PC-3 (cell line): ENCODE measurements around the gene CKMT1A. TPM values are rescaled to one million over a fixed set of nuclear protein-coding genes. Genes with fewer than 3 reads are reported as not detected.
"Not testable (repeated sequence)": the region's sequence is repeated elsewhere in the genome, so short reads cannot be mapped to it uniquely, and the experiment has no call there.

Source experiments
- ATAC-seq: fragments of 200-7000 bp; cut with Tn5 transposase; 2 replicates; pipeline ENCODE4 v1.9.1; 2020; ENCODE audit warnings: mild to moderate bottlenecking, moderate library complexity
- BruUV-seq: library from RNA; stranded (reverse); fragments of 400-500 nt; replicated peaks from 2 replicates; lab custom pipeline; 2021; lab: Mats Ljungman, UMichigan
- CTCF ChIA-PET: fragments of 300-600 bp; sonication (Branson Sonifier 250); formaldehyde crosslinking; loops from one replicate; lab custom pipeline; 2022; ENCODE audit warnings: antibody characterized with exemption; lab: Charles Lee
- POLR2A ChIA-PET: fragments of 300-600 bp; sonication (Branson Sonifier 250); formaldehyde crosslinking; loops from one replicate; lab custom pipeline; 2022; ENCODE audit warnings: antibody characterized with exemption; ENCODE audit not compliant: unreplicated experiment; lab: Charles Lee
- DNase-seq: peaks from one replicate; pipeline ENCODE4 v3.0.0-alpha.2; 2015
- H2AFZ ChIP-seq: fragments of 300-600 bp; sonication (generic); 2 replicates; pipeline ENCODE4 v1.6.0; 2016; ENCODE audit warnings: antibody characterized with exemption, low read length
- H3F3A ChIP-seq: fragments of 300-600 bp; sonication (generic); one replicate; pipeline ENCODE4 v1.6.0; 2017; ENCODE audit warnings: antibody characterized with exemption, low read length, control low read depth, mild to moderate bottlenecking; ENCODE audit not compliant: unreplicated experiment
- H3K27ac ChIP-seq: fragments of 300-600 bp; sonication (generic); 2 replicates; pipeline ENCODE4 v1.5.1; 2016; ENCODE audit warnings: mild to moderate bottlenecking, low read length
- H3K27me3 ChIP-seq: fragments of 300-600 bp; sonication (generic); 2 replicates; pipeline ENCODE4 v1.6.1; 2016; ENCODE audit warnings: low read length, mixed read lengths
- H3K36me3 ChIP-seq: fragments of 300-600 bp; sonication (generic); 2 replicates; pipeline ENCODE4 v1.6.1; 2016; ENCODE audit warnings: low read depth, mixed run types, low read length, mixed read lengths
- H3K4me1 ChIP-seq: fragments of 300-600 bp; sonication (generic); 2 replicates; pipeline ENCODE4 v1.5.1; 2016; ENCODE audit warnings: low read length; ENCODE audit not compliant: insufficient read depth
- H3K4me2 ChIP-seq: fragments of 300-600 bp; sonication (generic); 2 replicates; pipeline ENCODE4 v1.6.0; 2016; ENCODE audit warnings: low read length
- H3K4me3 ChIP-seq: fragments of 300-600 bp; sonication (generic); 2 replicates; pipeline ENCODE4 v1.5.1; 2016; ENCODE audit warnings: mild to moderate bottlenecking, low read length, mixed read lengths
- H3K79me2 ChIP-seq: fragments of 300-600 bp; sonication (generic); 2 replicates; pipeline ENCODE4 v1.6.1; 2017; ENCODE audit warnings: low read length, mixed read lengths
- H3K9ac ChIP-seq: fragments of 300-600 bp; sonication (generic); 2 replicates; pipeline ENCODE4 v1.6.0; 2016; ENCODE audit warnings: mild to moderate bottlenecking, low read length
- H3K9me2 ChIP-seq: fragments of 300-600 bp; sonication (generic); replicated peaks from 2 replicates; pipeline ENCODE4 v1.6.1; 2016; ENCODE audit warnings: mixed run types, low read length, mixed read lengths
- H3K9me3 ChIP-seq: fragments of 300-600 bp; sonication (generic); 2 replicates; pipeline ENCODE4 v1.6.1; 2016; ENCODE audit warnings: low read length, mixed read lengths
- H4K20me1 ChIP-seq: fragments of 300-600 bp; sonication (generic); 2 replicates; pipeline ENCODE4 v1.6.1; 2016; ENCODE audit warnings: low read length, mixed read lengths
- intact Hi-C: fragments of 100-400 bp; cut with micrococcal nuclease; formaldehyde crosslinking; loops from 2 replicates; pipeline ENCODE4 v1.9.0; 2023
- total RNA-seq: library from RNA; depleted of rRNA; stranded (reverse); fragments of >200 nt; gene quantifications from 2 replicates; pipeline ENCODE4 v1.2.3, GENCODE V29; 2014

The CKMT1A gene
- total RNA-seq, 1 experiment from 2014 or later = 1.7 TPM

DNA sequence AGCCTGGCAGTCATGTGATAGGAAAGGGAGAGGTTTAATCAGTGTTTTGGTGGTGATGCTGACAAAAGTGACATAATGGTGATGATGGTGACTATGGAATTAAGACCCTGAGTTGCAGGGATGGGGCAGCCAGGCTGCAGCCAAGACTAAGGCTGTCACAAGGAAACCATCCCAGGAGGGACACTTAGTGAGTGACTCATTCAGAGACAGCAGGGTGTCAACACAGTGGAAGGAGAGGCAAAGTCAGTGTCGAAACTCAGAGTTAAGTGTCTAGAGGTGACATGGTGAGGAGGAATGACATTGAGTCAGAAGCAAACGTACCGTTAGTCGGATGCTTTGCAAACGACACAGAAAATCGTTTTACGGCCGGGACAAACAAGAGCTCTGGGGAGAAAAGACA is 30.3 kb upstream of the CKMT1A start:
- H3K4me2 ChIP-seq, H2AFZ ChIP-seq, H3K9me3 ChIP-seq, DNase-seq, intact Hi-C loops, H3K4me3 ChIP-seq, H3K27ac ChIP-seq, H3F3A ChIP-seq, ATAC-seq, POLR2A ChIA-PET, H3K4me1 ChIP-seq, H3K27me3 ChIP-seq, H3K9me2 ChIP-seq, H3K79me2 ChIP-seq, H3K36me3 ChIP-seq, BruUV-seq, CTCF ChIA-PET, H4K20me1 ChIP-seq, H3K9ac ChIP-seq: not testable (repeated sequence)

DNA sequence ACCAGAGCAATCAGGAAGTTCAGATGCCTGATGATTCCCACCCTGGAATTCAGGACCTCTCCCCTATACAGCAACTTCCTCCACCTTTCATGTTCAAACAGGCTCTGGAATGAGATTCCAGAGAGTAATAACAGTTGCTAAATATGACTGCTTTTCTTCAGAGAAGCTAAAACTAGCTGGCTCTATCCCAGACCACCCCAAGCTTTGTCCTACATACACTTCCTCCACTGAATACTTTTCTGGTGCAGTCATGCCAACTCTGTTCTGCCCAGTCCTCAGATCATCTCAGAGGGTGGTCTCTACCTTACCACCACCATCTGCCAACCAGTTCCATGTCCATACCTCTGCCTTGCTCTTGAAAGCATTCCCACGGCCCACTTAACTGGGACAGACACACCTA is 27.5 kb upstream of the CKMT1A start:
- CTCF ChIA-PET, H3K4me3 ChIP-seq, BruUV-seq, H3K9ac ChIP-seq, H3K79me2 ChIP-seq, H3K27ac ChIP-seq, H3K36me3 ChIP-seq, intact Hi-C loops, H3K9me2 ChIP-seq, DNase-seq, H4K20me1 ChIP-seq, H3K27me3 ChIP-seq, ATAC-seq, H3F3A ChIP-seq, H2AFZ ChIP-seq, POLR2A ChIA-PET, H3K4me2 ChIP-seq, H3K9me3 ChIP-seq, H3K4me1 ChIP-seq: not testable (repeated sequence)

DNA sequence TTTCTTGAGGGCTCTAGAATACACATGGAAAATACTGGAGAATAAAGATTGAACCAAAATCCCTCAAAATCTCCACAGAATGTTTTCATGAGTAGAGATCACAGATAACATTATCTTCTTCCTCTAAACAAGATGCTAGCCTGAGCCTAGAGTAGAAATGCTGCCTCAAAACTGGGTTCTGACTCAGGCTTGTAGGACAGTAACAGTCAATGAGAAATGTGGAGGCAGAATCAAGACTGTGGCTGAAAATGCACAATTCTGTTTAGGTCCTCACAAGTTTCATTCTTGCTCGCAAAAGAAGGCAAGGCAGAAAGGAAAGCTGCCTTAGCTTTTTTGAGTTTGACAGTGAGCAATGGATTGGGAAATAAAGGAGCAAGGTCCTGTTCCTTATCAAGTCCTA is 19.5 kb upstream of the CKMT1A start:
- H3K4me1 ChIP-seq, ATAC-seq, H3K27ac ChIP-seq, H3K4me3 ChIP-seq, H3K9ac ChIP-seq, H3K9me3 ChIP-seq, H3K9me2 ChIP-seq, POLR2A ChIA-PET, H4K20me1 ChIP-seq, intact Hi-C loops, H3K4me2 ChIP-seq, BruUV-seq, DNase-seq, H3K79me2 ChIP-seq, H3K27me3 ChIP-seq, CTCF ChIA-PET, H3K36me3 ChIP-seq, H2AFZ ChIP-seq, H3F3A ChIP-seq: not testable (repeated sequence)

DNA sequence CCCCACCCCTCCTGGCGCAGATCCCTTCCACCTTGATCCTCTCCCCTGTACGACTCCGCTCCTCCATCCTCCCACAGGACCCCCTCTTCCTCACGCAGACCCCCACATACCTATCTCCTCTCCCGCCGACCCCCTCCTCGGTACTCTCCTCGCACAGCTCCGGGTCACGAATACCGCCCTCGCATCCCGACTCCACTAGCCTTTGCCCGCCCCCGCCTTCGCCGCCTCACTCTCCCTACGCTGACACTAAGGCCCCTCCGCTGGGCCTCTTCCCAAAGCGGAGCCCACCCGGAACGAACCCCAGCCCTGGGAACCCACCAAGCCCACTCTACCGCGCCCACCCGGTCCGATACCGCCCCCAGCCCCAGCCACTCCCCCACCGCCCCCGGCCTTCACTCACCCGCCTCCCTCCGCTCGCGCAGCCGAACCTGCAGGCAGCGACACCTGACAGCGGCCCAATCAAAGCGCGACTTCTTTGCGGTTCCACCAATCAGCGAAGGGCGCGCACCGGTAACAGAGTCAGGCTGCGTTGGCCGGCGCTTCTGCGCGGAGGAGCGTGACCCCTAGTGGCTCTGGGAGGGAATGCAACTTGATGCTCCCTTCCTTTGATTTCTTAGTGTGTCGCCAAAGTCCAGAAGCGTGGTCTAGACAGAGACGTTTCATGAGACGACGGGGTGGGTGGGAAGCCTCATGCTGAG is 3.9 kb upstream of the CKMT1A start:
- H2AFZ ChIP-seq, H3K27ac ChIP-seq, intact Hi-C loops, DNase-seq, POLR2A ChIA-PET, CTCF ChIA-PET, H3K4me2 ChIP-seq, H3F3A ChIP-seq, H3K9me3 ChIP-seq, H3K4me3 ChIP-seq, H3K4me1 ChIP-seq, H4K20me1 ChIP-seq, H3K9me2 ChIP-seq, H3K27me3 ChIP-seq, BruUV-seq, H3K9ac ChIP-seq, H3K79me2 ChIP-seq, H3K36me3 ChIP-seq: not testable (repeated sequence)
- peak; percentile 93 for ATAC-seq

DNA sequence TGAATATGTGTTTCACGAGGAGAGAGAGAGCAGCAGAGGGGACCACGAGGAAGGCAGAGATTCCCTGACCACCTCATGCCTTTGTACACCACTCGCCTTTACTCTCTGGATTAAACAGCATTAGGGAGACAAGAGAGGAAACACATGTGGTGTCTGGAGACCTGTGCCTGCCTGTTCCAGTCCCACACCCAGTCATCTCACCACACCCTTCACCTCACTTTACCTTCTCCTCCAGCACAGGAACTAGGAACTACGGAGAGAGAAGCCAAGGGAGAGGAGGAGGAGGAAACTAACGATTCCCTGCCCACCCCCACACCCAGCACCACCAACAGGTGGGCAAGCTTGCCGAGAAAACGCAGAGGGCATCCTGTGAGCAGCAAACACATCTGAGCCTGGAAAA is 980 bp upstream of the CKMT1A start:
- BruUV-seq, H3K79me2 ChIP-seq, CTCF ChIA-PET, POLR2A ChIA-PET, H4K20me1 ChIP-seq, H3K27ac ChIP-seq, H3K9ac ChIP-seq, H3K4me2 ChIP-seq, DNase-seq, H3K9me3 ChIP-seq, H3F3A ChIP-seq, H3K36me3 ChIP-seq, H3K4me3 ChIP-seq, H3K4me1 ChIP-seq, H2AFZ ChIP-seq, ATAC-seq, H3K9me2 ChIP-seq, H3K27me3 ChIP-seq, intact Hi-C loops: not testable (repeated sequence)
